ENCODE results near the gene SH3RF3. TPM values are rescaled to one million over a fixed set of nuclear protein-coding genes. Genes with fewer than 3 reads are reported as not detected.
"Not testable (repeated sequence)": the region's sequence is repeated elsewhere in the genome, so short reads cannot be mapped to it uniquely, and the experiment has no call there.

The SH3RF3 gene
- total RNA-seq, 1 donor from 2014 or later, result 59.5 TPM

DNA sequence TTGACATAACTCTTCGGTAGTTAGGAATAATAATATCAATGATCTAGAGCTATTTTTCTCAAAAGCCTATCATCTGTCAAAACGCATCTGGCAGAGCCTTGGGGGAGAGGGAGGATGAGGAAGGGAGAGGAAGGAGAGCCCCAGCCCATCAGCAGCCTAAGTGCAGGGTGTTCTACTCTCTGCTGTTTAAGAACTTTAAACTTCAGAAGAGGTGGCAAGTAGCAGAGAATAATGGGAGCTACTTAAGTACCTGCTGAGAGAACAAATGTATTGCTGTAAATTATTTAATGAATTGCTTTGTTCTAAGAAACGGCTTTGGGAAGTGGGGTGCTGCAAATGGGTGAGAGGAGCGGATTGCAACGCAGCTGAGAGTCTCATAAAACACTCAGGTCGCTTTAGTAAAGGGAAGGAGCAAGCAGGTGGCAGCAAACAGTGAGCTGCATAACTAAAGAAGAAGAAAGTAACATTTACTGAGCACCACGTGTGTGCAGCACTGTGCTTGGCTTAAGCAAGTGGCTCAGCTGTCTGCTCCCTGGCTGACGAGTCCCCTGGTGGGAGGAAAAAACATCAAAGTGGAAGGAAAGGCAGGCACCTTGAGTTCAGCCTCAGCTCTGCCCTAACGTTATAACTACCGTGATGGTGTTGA lies 26.3 kb upstream of the SH3RF3 start:
- Mint-ChIP-seq H3K27ac (ENCODE audit: unreplicated experiment) (no peak overlapping the region), H3K36me3 (ENCODE audit: low read depth) (peaks cover 1% of the 10 kb centered on the region), H3K9me3 (ENCODE audit: low read depth) (no peaks in the 10 kb centered on the region), H3K27me3 (ENCODE audit: low read depth) (peaks cover 19% of the 10 kb centered on the region), H3K4me1 (ENCODE audit: low read depth) (no peaks in the 10 kb centered on the region), H3K4me3 (ENCODE audit: unreplicated experiment) (no peak overlapping the region)
- TF ChIP-seq, protein P1, sequence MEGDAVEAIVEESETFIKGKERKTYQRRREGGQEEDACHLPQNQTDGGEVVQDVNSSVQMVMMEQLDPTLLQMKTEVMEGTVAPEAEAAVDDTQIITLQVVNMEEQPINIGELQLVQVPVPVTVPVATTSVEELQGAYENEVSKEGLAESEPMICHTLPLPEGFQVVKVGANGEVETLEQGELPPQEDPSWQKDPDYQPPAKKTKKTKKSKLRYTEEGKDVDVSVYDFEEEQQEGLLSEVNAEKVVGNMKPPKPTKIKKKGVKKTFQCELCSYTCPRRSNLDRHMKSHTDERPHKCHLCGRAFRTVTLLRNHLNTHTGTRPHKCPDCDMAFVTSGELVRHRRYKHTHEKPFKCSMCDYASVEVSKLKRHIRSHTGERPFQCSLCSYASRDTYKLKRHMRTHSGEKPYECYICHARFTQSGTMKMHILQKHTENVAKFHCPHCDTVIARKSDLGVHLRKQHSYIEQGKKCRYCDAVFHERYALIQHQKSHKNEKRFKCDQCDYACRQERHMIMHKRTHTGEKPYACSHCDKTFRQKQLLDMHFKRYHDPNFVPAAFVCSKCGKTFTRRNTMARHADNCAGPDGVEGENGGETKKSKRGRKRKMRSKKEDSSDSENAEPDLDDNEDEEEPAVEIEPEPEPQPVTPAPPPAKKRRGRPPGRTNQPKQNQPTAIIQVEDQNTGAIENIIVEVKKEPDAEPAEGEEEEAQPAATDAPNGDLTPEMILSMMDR (IDR thresholded peaks at IDR 0.05), result no peak
- DNase-seq (ENCODE audit: low spot score), result no peak

DNA sequence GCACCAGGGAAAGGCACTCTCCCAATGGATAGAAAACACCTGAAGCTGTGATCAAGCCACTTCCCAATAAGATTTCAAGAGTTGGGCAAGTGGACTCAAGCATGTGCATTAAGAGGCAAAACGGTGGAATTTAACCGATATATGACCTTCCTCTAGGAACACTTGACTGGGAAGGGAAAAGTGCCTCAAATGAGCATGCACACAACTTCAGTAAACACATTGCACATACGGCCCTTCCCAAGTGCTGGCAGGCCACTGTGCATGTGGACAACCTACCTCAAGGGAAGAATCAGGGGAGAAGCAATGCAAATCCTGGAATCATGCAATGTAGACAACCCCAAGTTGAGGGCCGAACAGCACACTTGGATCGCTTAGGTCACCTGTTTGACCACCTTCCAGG lies 23.9 kb upstream of the SH3RF3 start:
- no peak for DNase-seq (ENCODE audit: low spot score)
- Mint-ChIP-seq H3K27me3 (ENCODE audit: low read depth) (peaks cover 16% of the 10 kb centered on the region), H3K4me3 (ENCODE audit: unreplicated experiment) (no peak overlapping the region), H3K9me3 (ENCODE audit: low read depth) (no peaks in the 10 kb centered on the region), H3K4me1 (ENCODE audit: low read depth) (no peaks in the 10 kb centered on the region), H3K27ac (ENCODE audit: unreplicated experiment) (no peak overlapping the region), H3K36me3 (ENCODE audit: low read depth) (peaks cover 1% of the 10 kb centered on the region)
- TF ChIP-seq, protein P1 (IDR thresholded peaks at IDR 0.05), result no peak

DNA sequence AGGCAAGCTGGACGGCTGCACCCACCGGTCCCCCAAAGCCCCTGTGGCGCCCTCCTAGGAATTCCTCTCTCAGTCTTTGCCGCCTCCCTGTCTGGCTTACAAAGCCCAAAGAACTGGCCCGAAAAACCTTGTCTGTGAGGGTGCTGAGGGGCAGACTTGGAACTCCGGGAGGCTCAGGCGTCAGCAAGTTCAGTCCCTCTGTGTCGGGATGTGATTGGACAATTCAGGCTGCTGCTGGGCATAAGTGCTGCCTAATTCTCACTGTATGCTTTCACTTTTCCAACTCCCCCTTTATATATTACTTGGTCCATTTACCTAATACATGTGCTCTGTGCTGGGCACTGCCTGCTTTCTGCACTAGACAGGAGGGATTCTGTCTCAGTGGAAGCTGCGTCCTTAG lies 20.3 kb upstream of the SH3RF3 start:
- Mint-ChIP-seq H3K36me3 (ENCODE audit: low read depth) (peaks cover 3% of the 10 kb centered on the region), H3K4me1 (ENCODE audit: low read depth) (no peaks in the 10 kb centered on the region), H3K4me3 (ENCODE audit: unreplicated experiment) (no peak overlapping the region), H3K27ac (ENCODE audit: unreplicated experiment) (no peak overlapping the region), H3K9me3 (ENCODE audit: low read depth) (no peaks in the 10 kb centered on the region), H3K27me3 (ENCODE audit: low read depth) (peaks cover 5% of the 10 kb centered on the region)
- no peak for DNase-seq (ENCODE audit: low spot score)
- TF ChIP-seq, protein P1 (IDR thresholded peaks at IDR 0.05), result no peak

DNA sequence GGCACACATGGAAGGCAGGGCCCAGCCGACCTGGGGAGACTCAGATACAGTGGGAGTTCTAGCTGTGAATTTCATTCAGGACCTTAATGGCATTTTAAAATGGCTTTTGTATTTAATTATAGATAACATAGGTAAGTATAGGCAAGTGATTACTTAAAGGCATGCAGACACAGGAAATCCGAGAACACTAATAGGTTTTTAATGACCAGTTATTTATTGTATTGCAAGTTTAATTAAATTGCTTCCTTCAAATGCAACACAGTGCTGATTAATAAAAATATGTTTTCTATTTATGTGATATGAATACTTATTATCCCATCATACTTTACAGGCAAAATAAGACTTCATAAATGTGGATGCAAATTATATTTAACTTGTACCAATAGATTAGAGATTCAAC lies 19.7 kb upstream of the SH3RF3 start:
- peaks cover 2% of the 10 kb centered on the region for H3K27me3 Mint-ChIP-seq (ENCODE audit: low read depth)
- TF ChIP-seq, protein P1 (IDR thresholded peaks at IDR 0.05), result no peak
- H3K36me3 Mint-ChIP-seq (ENCODE audit: low read depth), result peaks cover 3% of the 10 kb centered on the region
- peaks cover 2% of the 10 kb centered on the region for H3K9me3 Mint-ChIP-seq (ENCODE audit: low read depth)
- no peak overlapping the region for H3K27ac Mint-ChIP-seq (ENCODE audit: unreplicated experiment)
- no peak for DNase-seq (ENCODE audit: low spot score)
- H3K4me3 Mint-ChIP-seq (ENCODE audit: unreplicated experiment), result no peak overlapping the region
- no peaks in the 10 kb centered on the region for H3K4me1 Mint-ChIP-seq (ENCODE audit: low read depth)

DNA sequence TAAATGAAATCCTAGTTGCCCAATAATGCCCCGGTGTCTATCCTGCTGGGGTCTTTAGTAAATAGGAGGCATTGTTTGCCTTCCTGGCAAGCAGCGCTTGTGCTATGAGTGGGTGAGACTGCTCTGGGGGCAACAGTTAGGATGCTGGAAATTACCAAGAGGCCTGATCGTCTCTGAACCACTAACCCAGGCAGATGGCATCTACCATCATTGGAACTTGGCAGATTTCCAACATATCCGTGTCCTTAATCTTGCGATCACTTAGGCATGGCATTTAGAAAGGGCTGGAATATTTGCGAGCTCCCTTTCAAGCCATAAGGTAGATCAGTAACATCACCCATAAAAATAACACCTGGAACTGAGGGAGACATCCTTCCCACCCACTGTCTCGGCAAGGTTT lies 18.8 kb upstream of the SH3RF3 start:
- H3K4me1 Mint-ChIP-seq (ENCODE audit: low read depth), result no peaks in the 10 kb centered on the region

DNA sequence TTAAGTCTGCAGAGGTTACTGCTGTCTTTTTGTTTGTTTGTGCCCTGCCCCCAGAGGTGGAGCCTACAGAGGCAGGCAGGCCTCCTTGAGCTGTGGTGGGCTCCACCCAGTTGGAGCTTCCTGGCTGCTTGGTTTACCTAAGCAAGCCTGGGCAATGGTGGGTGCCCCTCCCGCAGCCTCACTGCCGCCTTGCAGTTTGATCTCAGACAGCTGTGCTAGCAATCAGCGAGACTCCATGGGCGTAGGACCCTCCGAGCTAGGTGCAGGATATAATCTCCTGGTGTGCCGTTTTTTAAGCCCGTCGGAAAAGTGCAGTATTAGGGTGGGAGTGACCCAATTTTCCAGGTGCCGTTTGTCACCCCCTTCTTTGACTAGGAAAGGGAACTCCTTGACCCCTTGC lies 11.8 kb upstream of the SH3RF3 start:
- H3K4me1 Mint-ChIP-seq (ENCODE audit: low read depth); DNase-seq (ENCODE audit: low spot score); H3K27me3 Mint-ChIP-seq (ENCODE audit: low read depth); H3K4me3 Mint-ChIP-seq (ENCODE audit: unreplicated experiment); H3K36me3 Mint-ChIP-seq (ENCODE audit: low read depth); H3K27ac Mint-ChIP-seq (ENCODE audit: unreplicated experiment): not testable (repeated sequence)
- peaks cover 20% of the 10 kb centered on the region for H3K9me3 Mint-ChIP-seq (ENCODE audit: low read depth)

More for the DNA sequence above, 18.8 kb upstream of the SH3RF3 start:
- Mint-ChIP-seq H3K9me3 (ENCODE audit: low read depth) (peaks cover 8% of the 10 kb centered on the region), H3K36me3 (ENCODE audit: low read depth) (peaks cover 6% of the 10 kb centered on the region), H3K27me3 (ENCODE audit: low read depth) (peaks cover 7% of the 10 kb centered on the region), H3K4me3 (ENCODE audit: unreplicated experiment) (no peak overlapping the region), H3K27ac (ENCODE audit: unreplicated experiment) (no peak overlapping the region)
- DNase-seq (ENCODE audit: low spot score), result no peak
- TF ChIP-seq, protein P1 (IDR thresholded peaks at IDR 0.05), result no peak

Data from chondrocyte (in vitro differentiated cells).